Lower leg skin (tissue), 4 donors: ENCODE results near the gene LGR6. TPM values are rescaled to one million over a fixed set of nuclear protein-coding genes. Genes with fewer than 3 reads are reported as not detected.

Experiments
- DNase-seq, 2 donors: peaks; one replicate each; pipeline ENCODE4 v3.0.0-alpha.2; 2019; ENCODE audit warnings: low spot score in 2 of 2
- H3K4me3 ChIP-seq: fragments of 200-600 bp; sonication (generic); 2 replicates; pipeline ENCODE4 v1.5.1; 2017; ENCODE audit warnings: mild to moderate bottlenecking, low read depth; ENCODE audit not compliant: poor library complexity, severe bottlenecking
- CTCF ChIP-seq, 3 donors: fragments of 450-650 bp; IDR thresholded peaks; one replicate each; pipeline ENCODE4 v1.5.1; 2016; ENCODE audit warnings: antibody characterized with exemption in 3 of 3, mild to moderate bottlenecking in 3 of 3, moderate library complexity in 2 of 3
- POLR2A ChIP-seq, 2 donors: fragments of 450-650 bp; IDR thresholded peaks; one replicate each; pipeline ENCODE4 v1.6.1; 2016 to 2017; ENCODE audit warnings: antibody characterized with exemption in 2 of 2, mild to moderate bottlenecking in 1 of 2, moderate library complexity in 1 of 2
- WGBS, 2 donors: methylation state at CpG; one replicate each; pipeline ENCODE4 v1.1.5; 2018; 5-methylcytosine and 5-hydroxymethylcytosine counted together
- intact Hi-C: fragments of 100-400 bp; cut with DNase I; formaldehyde crosslinking; loops from one replicate; pipeline ENCODE4 v1.15.0; 2023; ENCODE audit warnings: low total_unique reads
- total RNA-seq, 4 donors: library from RNA; depleted of rRNA; stranded (reverse); fragments of >200 nt; gene quantifications; one replicate each; pipeline ENCODE4 v1.1.0, GENCODE V29; 2016

Gene LGR6
- total RNA-seq, 4 donors from 2014 or later: 0.39 to 4.4 (median 1.8) TPM

DNA sequence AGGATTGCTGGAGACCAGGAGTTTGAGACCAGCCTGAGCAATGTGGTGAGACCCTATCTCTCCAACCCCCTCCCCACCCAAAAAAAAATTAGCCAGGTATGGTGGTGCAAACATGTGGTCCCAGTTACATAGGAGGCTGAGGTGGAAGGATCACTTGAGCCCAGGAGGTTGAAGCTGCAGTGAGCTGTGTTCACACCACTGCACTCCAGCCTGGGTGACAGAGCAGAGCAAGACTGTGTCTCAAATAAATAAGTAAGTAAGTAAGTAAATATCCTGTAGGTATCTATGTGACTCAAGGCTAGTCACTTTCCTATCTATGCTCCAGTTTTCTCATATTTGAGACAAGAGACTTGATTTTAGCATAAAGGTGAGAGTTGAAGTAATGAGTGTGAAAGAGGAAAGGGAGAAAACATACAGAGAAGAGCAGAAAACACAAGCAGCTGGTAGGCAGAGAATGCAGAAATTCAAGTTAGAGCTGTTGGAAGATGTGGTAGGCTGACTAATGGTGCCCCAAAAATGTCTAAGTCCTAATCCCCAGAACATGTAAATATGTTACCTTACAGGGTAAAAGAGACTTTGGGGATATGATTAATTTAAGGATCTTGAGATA lies 162.4 kb downstream of the LGR6 start:
- TF ChIP-seq POLR2A (IDR thresholded peaks at IDR 0.05) (no peak), CTCF (IDR thresholded peaks at IDR 0.05) (no peak)
- intact Hi-C loops: no loop called here
- DNase-seq: no peak
- no peak overlapping the region for H3K4me3 ChIP-seq

- intact Hi-C loops: no loop called here
- no peak for DNase-seq
- no peak overlapping the region for H3K4me3 ChIP-seq
- TF ChIP-seq CTCF (IDR thresholded peaks at IDR 0.05) (no peak), POLR2A (IDR thresholded peaks at IDR 0.05) (no peak)
These were observed 163.9 kb downstream of the LGR6 start for GRCh38 chr1:202357506-202357905.

DNA sequence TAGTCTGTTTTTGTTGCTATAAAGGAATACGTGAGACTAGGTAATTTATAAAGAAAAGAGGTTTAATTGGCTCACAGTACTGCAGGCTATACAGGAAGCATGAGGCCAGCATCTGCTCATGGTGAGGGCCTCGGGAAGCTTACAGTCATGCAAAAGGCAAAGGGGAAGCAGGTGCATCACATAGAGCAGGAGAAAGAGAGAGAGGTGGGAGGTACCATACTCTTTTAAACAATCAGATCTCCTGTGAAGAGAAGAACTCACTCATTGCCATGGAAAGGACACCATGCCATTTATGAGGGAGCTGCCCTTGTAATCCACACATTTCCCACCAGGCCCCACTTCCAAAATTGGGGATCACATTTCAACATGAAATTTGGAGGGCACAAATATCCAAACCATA lies 167.6 kb downstream of the LGR6 start:
- intact Hi-C loops: no loop called here
- no peak overlapping the region for H3K4me3 ChIP-seq
- no peak for DNase-seq
- TF ChIP-seq CTCF (IDR thresholded peaks at IDR 0.05) (no peak), POLR2A (IDR thresholded peaks at IDR 0.05) (no peak)
- 95 to 97% methylated on average over 2 of the region's 2 CpGs for WGBS, 2 donors

GRCh38 chr1:202361701-202362100 lies 168.1 kb downstream of the LGR6 start:
- no peak for DNase-seq
- H3K4me3 ChIP-seq: no peak overlapping the region
- WGBS, 2 donors: 87 to 98% methylated on average over 3 of the region's 3 CpGs
- TF ChIP-seq POLR2A (IDR thresholded peaks at IDR 0.05) (no peak), CTCF (IDR thresholded peaks at IDR 0.05) (no peak)
- intact Hi-C loops: no loop called here

GRCh38 chr1:202362212-202362611 lies 168.6 kb downstream of the LGR6 start:
- TF ChIP-seq POLR2A (IDR thresholded peaks at IDR 0.05): no peak
- TF ChIP-seq CTCF (IDR thresholded peaks at IDR 0.05): no peak
- DNase-seq: no peak
- WGBS, 2 donors: 95 to 100% methylated on average over 2 of the region's 2 CpGs
- no peak overlapping the region for H3K4me3 ChIP-seq
- intact Hi-C loops: no loop called here
